H1 (cell line): ENCODE measurements around the gene RHBDD1.

Source experiments
- CTCF ChIP-seq, 3 experiments: IDR thresholded peaks; 1 replicate in 2 of 3; 2 replicates in 1 of 3; pipeline versions ENCODE4 v1.5.1 to v1.6.1; 2011; ENCODE audit warnings: low read length in 3 of 3, mild to moderate bottlenecking in 3 of 3, inconsistent platforms in 2 of 3, low read depth in 1 of 3, moderate library complexity in 1 of 3; ENCODE audit not compliant: insufficient read depth in 1 of 3; ENCODE audit errors: control extremely low read depth in 1 of 3
- GTF2F1 ChIP-seq: IDR thresholded peaks from 2 replicates; pipeline ENCODE4 v1.6.1; 2012; ENCODE audit warnings: low read depth, low read length, improper control_type of control experiment, borderline replicate concordance
- JUN ChIP-seq: IDR thresholded peaks from 2 replicates; pipeline ENCODE4 v1.6.1; 2011; ENCODE audit warnings: low read depth, mild to moderate bottlenecking, improper control_type of control experiment, low read length
- MAX ChIP-seq: IDR thresholded peaks from 2 replicates; pipeline ENCODE4 v1.6.1; 2012; ENCODE audit warnings: inconsistent platforms
- POLR2A ChIP-seq, 2 experiments: IDR thresholded peaks; 1 replicate in 1 of 2; 2 replicates in 1 of 2; pipeline ENCODE4 v1.6.1; 2011; ENCODE audit warnings: low read depth in 2 of 2, low read length in 2 of 2, mild to moderate bottlenecking in 2 of 2; ENCODE audit errors: control extremely low read depth in 1 of 2
- POLR2AphosphoS5 ChIP-seq: IDR thresholded peaks from 2 replicates; pipeline ENCODE4 v1.6.1; 2011; ENCODE audit warnings: low read depth, low read length
- RBBP5 ChIP-seq: IDR thresholded peaks from 2 replicates; pipeline ENCODE4 v1.7.1; 2012; ENCODE audit warnings: low read depth, mild to moderate bottlenecking, inconsistent platforms, low read length, moderate library complexity, borderline replicate concordance

GRCh38 chr2:226790431-226790830, 45.4 kb upstream of the RHBDD1 start:
- no peak for TF ChIP-seq CTCF (IDR thresholded peaks at IDR 0.05; ENCODE audit: control extremely low read depth in 1 of 3, insufficient read depth in 1 of 3, low read depth in 1 of 3, low read length in 3 of 3)
- TF ChIP-seq GTF2F1: no peak
- TF ChIP-seq JUN: no peak
- TF ChIP-seq POLR2A (IDR thresholded peaks at IDR 0.05; ENCODE audit: control extremely low read depth in 1 of 2, low read depth in 2 of 2, low read length in 2 of 2): peak in 1 of 2 experiments; percentile 50; a peak in 1 of 3 replicates
- TF ChIP-seq POLR2AphosphoS5: no peak
- no peak for TF ChIP-seq RBBP5
- no peak for TF ChIP-seq MAX
